Stimulated activated CD4-positive, alpha-beta T cell treated with anti-CD3 and anti-CD28 coated beads, Interleukin-1b, Interleukin-23, amount 100 ng/mL, for 48 hours (primary cell): ENCODE data around the gene FAM20C.
"Not testable (repeated sequence)": the region's sequence is repeated elsewhere in the genome, so short reads cannot be mapped to it uniquely, and the experiment has no call there.

ENCODE experiments used
- DNase-seq: peaks from one replicate; pipeline ENCODE4 v3.0.0-alpha.2; 2020

Gene FAM20C

GRCh38 chr7:297141-297540 is 104.8 kb downstream of the FAM20C start:
- DNase-seq: not testable (repeated sequence)

GRCh38 chr7:297611-298374 is 105.4 kb downstream of the FAM20C start:
- no peak for DNase-seq

GRCh38 chr7:298375-298702 is 106.0 kb downstream of the FAM20C start:
- no peak for DNase-seq

GRCh38 chr7:298743-299142 is 106.4 kb downstream of the FAM20C start:
- no peak for DNase-seq

- DNase-seq: no peak
Measured at GRCh38 chr7:299169-299568, 106.8 kb downstream of the FAM20C start.

GRCh38 chr7:299628-300027 is 107.3 kb downstream of the FAM20C start:
- no peak for DNase-seq

- DNase-seq: no peak
Measured at GRCh38 chr7:300048-300447, 107.7 kb downstream of the FAM20C start.

GRCh38 chr7:300546-301290 is 108.3 kb downstream of the FAM20C start:
- DNase-seq: no peak

GRCh38 chr7:301291-302053 is 109.1 kb downstream of the FAM20C start:
- DNase-seq: no peak

- no peak for DNase-seq
Measured at GRCh38 chr7:302054-302992, 110.0 kb downstream of the FAM20C start.

- DNase-seq: no peak
Measured at GRCh38 chr7:303425-303824, 111.1 kb downstream of the FAM20C start.

- DNase-seq: no peak
Measured at GRCh38 chr7:303884-304573, 111.7 kb downstream of the FAM20C start.

- DNase-seq: no peak
Measured at GRCh38 chr7:304574-305409, 112.4 kb downstream of the FAM20C start.

GRCh38 chr7:305410-306151 is 113.2 kb downstream of the FAM20C start:
- no peak for DNase-seq

GRCh38 chr7:307970-308369 is 115.6 kb downstream of the FAM20C start:
- DNase-seq: no peak

- no peak for DNase-seq
Measured at GRCh38 chr7:309586-310228, 117.3 kb downstream of the FAM20C start.
